Urinary bladder (tissue), 4 donors: Measurements from ENCODE around the gene SLC30A7. TPM values are rescaled to one million over a fixed set of nuclear protein-coding genes. Genes with fewer than 3 reads are reported as not detected.
"Not testable (repeated sequence)": the region's sequence is repeated elsewhere in the genome, so short reads cannot be mapped to it uniquely, and the experiment has no call there.

Experiments used
- DNase-seq: peaks from one replicate; pipeline ENCODE4 v3.0.0-alpha.2; 2015; ENCODE audit errors: extremely low spot score
- H3K27ac ChIP-seq: one replicate; pipeline ENCODE4 v1.5.1; 2013; ENCODE audit warnings: low read depth, mild to moderate bottlenecking, moderate library complexity
- H3K36me3 ChIP-seq: one replicate; pipeline ENCODE4 v1.6.1; 2013; ENCODE audit warnings: mild to moderate bottlenecking, moderate library complexity; ENCODE audit not compliant: insufficient read depth
- H3K4me1 ChIP-seq: one replicate; pipeline ENCODE4 v1.6.1; 2013; ENCODE audit warnings: mild to moderate bottlenecking, moderate library complexity; ENCODE audit not compliant: insufficient read depth
- H3K4me3 ChIP-seq: one replicate; pipeline ENCODE4 v1.5.1; 2013; ENCODE audit warnings: low read depth, low read length
- WGBS: extraction: QIAGEN DNeasy Blood & Tissue Kit; methylation state at CpG from one replicate; pipeline ENCODE4 v1.1.7; 2013; 5-methylcytosine and 5-hydroxymethylcytosine counted together
- polyA plus RNA-seq: library from polyadenylated mRNA; stranded (reverse); fragments of 200-250 nt; gene quantifications from one replicate; pipeline ENCODE4 v1.2.3, GENCODE V29; 2013
- total RNA-seq: library from RNA; depleted of rRNA; stranded (reverse); fragments of >200 nt; gene quantifications from one replicate; pipeline ENCODE4 v1.2.3, GENCODE V29; 2014
- donor health status: healthy with polysubstance abuse.
- donor health status: healthy.

SLC30A7 gene
- total and polyA plus RNA-seq, 2 donors: 4.0 to 50.2 TPM

- not testable (repeated sequence) for DNase-seq, H3K27ac ChIP-seq, H3K36me3 ChIP-seq, H3K4me3 ChIP-seq, H3K4me1 ChIP-seq
- WGBS: 96% methylated on average over 2 of the region's 2 CpGs
These were observed 37.7 kb downstream of the SLC30A7 start for GRCh38 chr1:100933555-100933954.

GRCh38 chr1:100936194-100936967, 40.5 kb downstream of the SLC30A7 start:
- Histone ChIP-seq H3K27ac (no peak overlapping the region), H3K4me1 (no peaks in the 10 kb centered on the region), H3K4me3 (no peak overlapping the region), H3K36me3 (no peaks in the 10 kb centered on the region)
- DNase-seq: no peak

GRCh38 chr1:100941098-100941527, 45.2 kb downstream of the SLC30A7 start:
- H3K36me3 ChIP-seq: peaks cover 1% of the 10 kb centered on the region
- no peaks in the 10 kb centered on the region for H3K4me1 ChIP-seq
- H3K4me3 ChIP-seq: no peak overlapping the region
- DNase-seq: no peak
- 91% methylated on average over 1 of the region's 1 CpG for WGBS
- no peak overlapping the region for H3K27ac ChIP-seq

- H3K4me3 ChIP-seq: no peak overlapping the region
- no peaks in the 10 kb centered on the region for H3K4me1 ChIP-seq
- H3K27ac ChIP-seq: no peak overlapping the region
- no peak for DNase-seq
- H3K36me3 ChIP-seq: peaks cover 1% of the 10 kb centered on the region
- 93% methylated on average over 9 of the region's 9 CpGs for WGBS
These were observed 45.8 kb downstream of the SLC30A7 start for GRCh38 chr1:100941580-100942216.

- Histone ChIP-seq H3K4me3 (no peak overlapping the region), H3K4me1 (no peaks in the 10 kb centered on the region), H3K27ac (no peak overlapping the region), H3K36me3 (peaks cover 1% of the 10 kb centered on the region)
- 76% methylated on average over 2 of the region's 2 CpGs for WGBS
- no peak for DNase-seq
These were observed 46.6 kb downstream of the SLC30A7 start for GRCh38 chr1:100942304-100943046.

GRCh38 chr1:100943533-100943932, 47.6 kb downstream of the SLC30A7 start:
- no peak overlapping the region for H3K4me3 ChIP-seq
- 99% methylated on average over 1 of the region's 1 CpG for WGBS
- H3K36me3 ChIP-seq: peaks cover 1% of the 10 kb centered on the region
- no peaks in the 10 kb centered on the region for H3K4me1 ChIP-seq
- no peak overlapping the region for H3K27ac ChIP-seq
- no peak for DNase-seq

- not testable (repeated sequence) for H3K27ac ChIP-seq, H3K4me3 ChIP-seq, H3K4me1 ChIP-seq, H3K36me3 ChIP-seq, DNase-seq
- 95% methylated on average over 3 of the region's 3 CpGs for WGBS
These were observed 50.2 kb downstream of the SLC30A7 start for GRCh38 chr1:100946064-100946463.

GRCh38 chr1:100947816-100948215, 51.9 kb downstream of the SLC30A7 start:
- not testable (repeated sequence) for H3K27ac ChIP-seq, H3K4me1 ChIP-seq, DNase-seq, H3K36me3 ChIP-seq, H3K4me3 ChIP-seq
- WGBS: 97% methylated on average over 3 of the region's 3 CpGs

- not testable (repeated sequence) for H3K27ac ChIP-seq, H3K4me1 ChIP-seq, DNase-seq, H3K36me3 ChIP-seq, H3K4me3 ChIP-seq
- WGBS: 92% methylated on average over 7 of the region's 7 CpGs
These were observed 53.0 kb downstream of the SLC30A7 start for GRCh38 chr1:100948721-100949405.

- H3K36me3 ChIP-seq, H3K4me3 ChIP-seq, H3K27ac ChIP-seq, H3K4me1 ChIP-seq: not testable (repeated sequence)
- WGBS: 74% methylated on average over 9 of the region's 9 CpGs
- DNase-seq: peak; percentile 10
These were observed 53.7 kb downstream of the SLC30A7 start for GRCh38 chr1:100949515-100950158.

- no peak overlapping the region for H3K27ac ChIP-seq
- DNase-seq: no peak
- no peaks in the 10 kb centered on the region for H3K4me1 ChIP-seq
- no peaks in the 10 kb centered on the region for H3K36me3 ChIP-seq
- no peak overlapping the region for H3K4me3 ChIP-seq
These were observed 54.4 kb downstream of the SLC30A7 start for GRCh38 chr1:100950337-100950736.

GRCh38 chr1:100950781-100951180, 54.9 kb downstream of the SLC30A7 start:
- H3K27ac ChIP-seq: no peak overlapping the region
- WGBS: 31% methylated on average over 4 of the region's 4 CpGs

GRCh38 chr1:100952104-100952745, 56.3 kb downstream of the SLC30A7 start:
- DNase-seq: no peak
- 98% methylated on average over 4 of the region's 4 CpGs for WGBS
- H3K27ac ChIP-seq: no peak overlapping the region
- H3K4me3 ChIP-seq: no peak overlapping the region
- H3K4me1 ChIP-seq: no peaks in the 10 kb centered on the region
- H3K36me3 ChIP-seq: no peaks in the 10 kb centered on the region

More at GRCh38 chr1:100950781-100951180, 54.9 kb downstream of the SLC30A7 start:
- DNase-seq: peak; percentile 4
- Histone ChIP-seq H3K4me1 (no peaks in the 10 kb centered on the region), H3K36me3 (no peaks in the 10 kb centered on the region), H3K4me3 (no peak overlapping the region)
